ENCODE results near the gene DOCK10. TPM values are rescaled to one million over a fixed set of nuclear protein-coding genes. Genes with fewer than 3 reads are reported as not detected.

The DOCK10 gene
- total and polyA plus RNA-seq, 2 donors (not counting 1 experiment from before 2014, with no cell fraction given): 20.8 to 26.3 TPM

DNA sequence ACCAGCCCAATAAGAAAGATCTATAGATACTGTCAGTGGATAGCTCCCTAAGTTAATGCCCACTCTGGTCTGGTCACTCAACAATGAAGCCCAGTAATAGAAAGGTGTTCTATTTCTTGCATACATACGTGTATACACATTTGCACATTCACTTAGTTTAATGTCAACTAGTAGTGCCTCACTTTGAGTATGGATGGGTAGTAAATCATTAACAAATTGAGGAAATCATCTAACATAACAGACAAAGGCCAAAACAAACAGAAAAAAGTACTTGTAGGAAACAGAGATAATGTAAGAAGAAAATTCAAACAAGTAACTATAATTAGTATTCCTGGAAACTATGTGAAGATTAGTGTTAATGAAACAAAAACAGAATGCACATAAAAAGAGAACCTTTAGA lies 312.8 kb downstream of the DOCK10 start:
- H3K36me3 ChIP-seq (ENCODE audit: control insufficient read depth, insufficient read depth, low read length): no peaks in the 10 kb centered on the region
- TF ChIP-seq EZH2 (IDR thresholded peaks at IDR 0.05; ENCODE audit: low read length, missing control alignments) (no peak), CTCF (conservative IDR thresholded peaks at IDR 0.05 in 1 of 2, IDR thresholded peaks at IDR 0.05 in 1 of 2; ENCODE audit: low read depth in 1 of 2, low read length in 2 of 2) (no peak)
- H4K20me1 ChIP-seq (ENCODE audit: control insufficient read depth, extremely low read depth, insufficient read depth, low read length): no peaks in the 10 kb centered on the region
- no peak overlapping the region for H3K4me3 ChIP-seq (replicated peaks in 1 of 4; ENCODE audit: control extremely low read depth in 1 of 4, insufficient read depth in 1 of 4, low read depth in 3 of 4, low read length in 4 of 4)
- no peak for DNase-seq (ENCODE audit: low read depth in 2 of 2)
- no peak overlapping the region for H3K9ac ChIP-seq (ENCODE audit: insufficient read depth, low read length)
- no peaks in the 10 kb centered on the region for H3K4me1 ChIP-seq (ENCODE audit: control insufficient read depth, extremely low read depth, insufficient read depth, low read length)
- no peaks in the 10 kb centered on the region for H3K27me3 ChIP-seq (ENCODE audit: control insufficient read depth, insufficient read depth, low read length)
- H3K9me3 ChIP-seq (ENCODE audit: control insufficient read depth, insufficient read depth, low read depth, low read length): no peaks in the 10 kb centered on the region
- H3K4me2 ChIP-seq (ENCODE audit: extremely low read depth, insufficient read depth, low read length): no peak overlapping the region
- H2AFZ ChIP-seq (ENCODE audit: low read length): no peak overlapping the region
- no peaks in the 10 kb centered on the region for H3K79me2 ChIP-seq (ENCODE audit: control insufficient read depth, insufficient read depth, low read length)
- no peak overlapping the region for H3K27ac ChIP-seq (ENCODE audit: insufficient read depth, low read length)

DNA sequence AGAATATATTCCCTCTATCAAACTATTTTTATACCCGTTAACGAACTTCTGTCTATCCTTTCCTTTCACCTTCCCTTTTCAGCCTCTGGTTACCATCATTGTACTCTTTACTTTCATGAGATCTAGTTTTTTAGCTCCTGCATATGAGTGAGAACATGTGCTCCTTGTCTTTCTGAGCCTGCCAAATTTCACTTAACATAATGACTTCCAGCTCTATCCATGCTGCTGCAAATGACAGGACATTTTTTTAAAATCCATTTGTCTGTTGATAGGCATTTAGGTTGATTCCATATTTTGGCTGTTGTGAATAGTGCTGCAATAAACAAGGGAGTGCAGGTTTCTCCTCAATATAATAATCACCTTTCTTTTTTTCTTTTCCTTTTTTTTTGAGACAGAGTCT lies 317.9 kb downstream of the DOCK10 start:
- no peak for DNase-seq (ENCODE audit: low read depth in 2 of 2)
- H4K20me1 ChIP-seq (ENCODE audit: control insufficient read depth, extremely low read depth, insufficient read depth, low read length): no peaks in the 10 kb centered on the region
- H3K27ac ChIP-seq (ENCODE audit: insufficient read depth, low read length): no peak overlapping the region
- no peaks in the 10 kb centered on the region for H3K4me1 ChIP-seq (ENCODE audit: control insufficient read depth, extremely low read depth, insufficient read depth, low read length)
- no peaks in the 10 kb centered on the region for H3K27me3 ChIP-seq (ENCODE audit: control insufficient read depth, insufficient read depth, low read length)
- no peaks in the 10 kb centered on the region for H3K79me2 ChIP-seq (ENCODE audit: control insufficient read depth, insufficient read depth, low read length)
- H3K9me3 ChIP-seq (ENCODE audit: control insufficient read depth, insufficient read depth, low read depth, low read length): no peaks in the 10 kb centered on the region
- no peak overlapping the region for H2AFZ ChIP-seq (ENCODE audit: low read length)
- no peak overlapping the region for H3K4me2 ChIP-seq (ENCODE audit: extremely low read depth, insufficient read depth, low read length)
- H3K36me3 ChIP-seq (ENCODE audit: control insufficient read depth, insufficient read depth, low read length): no peaks in the 10 kb centered on the region
- no peak overlapping the region for H3K9ac ChIP-seq (ENCODE audit: insufficient read depth, low read length)
- H3K4me3 ChIP-seq (replicated peaks in 1 of 4; ENCODE audit: control extremely low read depth in 1 of 4, insufficient read depth in 1 of 4, low read depth in 3 of 4, low read length in 4 of 4): no peak overlapping the region
- TF ChIP-seq CTCF (conservative IDR thresholded peaks at IDR 0.05 in 1 of 2, IDR thresholded peaks at IDR 0.05 in 1 of 2; ENCODE audit: low read depth in 1 of 2, low read length in 2 of 2) (no peak), EZH2 (IDR thresholded peaks at IDR 0.05; ENCODE audit: low read length, missing control alignments) (no peak)

DNA sequence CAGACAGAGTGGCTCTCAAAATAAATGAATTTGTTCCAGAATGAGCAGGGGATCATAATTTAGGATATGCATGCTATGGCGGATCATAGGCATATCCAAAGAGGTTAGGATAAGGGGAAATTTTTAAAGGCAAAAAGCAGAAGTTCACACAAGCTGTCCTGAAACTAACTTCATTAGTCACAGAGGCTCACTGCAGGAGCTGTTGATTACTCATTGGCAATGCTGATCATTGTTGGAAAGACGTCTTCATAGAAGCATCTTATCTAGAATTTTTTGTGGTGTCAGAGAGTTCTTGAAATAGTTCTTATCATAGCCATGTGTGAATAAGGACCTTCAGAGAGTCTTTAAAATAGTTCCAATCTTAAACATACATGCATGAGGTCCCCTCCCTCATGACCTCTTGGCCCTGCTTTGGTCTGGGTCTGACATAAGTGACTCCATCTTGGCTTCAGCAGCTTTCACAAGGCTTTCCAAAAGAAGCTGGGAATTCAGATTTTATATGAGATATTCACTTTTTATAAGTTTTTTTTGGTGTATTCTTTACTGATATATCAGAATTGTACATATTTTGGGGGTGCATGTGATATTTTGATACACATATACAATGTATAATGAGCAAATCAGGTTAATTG lies 318.6 kb downstream of the DOCK10 start:
- peak in 1 of 2 donors; percentile 84 for DNase-seq (ENCODE audit: low read depth in 2 of 2)
- H3K4me2 ChIP-seq (ENCODE audit: extremely low read depth, insufficient read depth, low read length): no peak overlapping the region

More for the DNA sequence above, 318.6 kb downstream of the DOCK10 start:
- H3K4me3 ChIP-seq (replicated peaks in 1 of 4; ENCODE audit: control extremely low read depth in 1 of 4, insufficient read depth in 1 of 4, low read depth in 3 of 4, low read length in 4 of 4): no peak overlapping the region
- no peak overlapping the region for H3K9ac ChIP-seq (ENCODE audit: insufficient read depth, low read length)
- no peaks in the 10 kb centered on the region for H3K36me3 ChIP-seq (ENCODE audit: control insufficient read depth, insufficient read depth, low read length)
- H3K4me1 ChIP-seq (ENCODE audit: control insufficient read depth, extremely low read depth, insufficient read depth, low read length): no peaks in the 10 kb centered on the region
- H4K20me1 ChIP-seq (ENCODE audit: control insufficient read depth, extremely low read depth, insufficient read depth, low read length): no peaks in the 10 kb centered on the region
- H3K27me3 ChIP-seq (ENCODE audit: control insufficient read depth, insufficient read depth, low read length): no peaks in the 10 kb centered on the region
- no peak overlapping the region for H2AFZ ChIP-seq (ENCODE audit: low read length)
- TF ChIP-seq CTCF (conservative IDR thresholded peaks at IDR 0.05 in 1 of 2, IDR thresholded peaks at IDR 0.05 in 1 of 2; ENCODE audit: low read depth in 1 of 2, low read length in 2 of 2) (no peak), EZH2 (IDR thresholded peaks at IDR 0.05; ENCODE audit: low read length, missing control alignments) (no peak)
- H3K9me3 ChIP-seq (ENCODE audit: control insufficient read depth, insufficient read depth, low read depth, low read length): no peaks in the 10 kb centered on the region
- H3K79me2 ChIP-seq (ENCODE audit: control insufficient read depth, insufficient read depth, low read length): no peaks in the 10 kb centered on the region
- H3K27ac ChIP-seq (ENCODE audit: insufficient read depth, low read length): no peak overlapping the region
